ENCODE measurements around the gene ODAD4. TPM values are rescaled to one million over a fixed set of nuclear protein-coding genes. Genes with fewer than 3 reads are reported as not detected.

The ODAD4 gene, protein sequence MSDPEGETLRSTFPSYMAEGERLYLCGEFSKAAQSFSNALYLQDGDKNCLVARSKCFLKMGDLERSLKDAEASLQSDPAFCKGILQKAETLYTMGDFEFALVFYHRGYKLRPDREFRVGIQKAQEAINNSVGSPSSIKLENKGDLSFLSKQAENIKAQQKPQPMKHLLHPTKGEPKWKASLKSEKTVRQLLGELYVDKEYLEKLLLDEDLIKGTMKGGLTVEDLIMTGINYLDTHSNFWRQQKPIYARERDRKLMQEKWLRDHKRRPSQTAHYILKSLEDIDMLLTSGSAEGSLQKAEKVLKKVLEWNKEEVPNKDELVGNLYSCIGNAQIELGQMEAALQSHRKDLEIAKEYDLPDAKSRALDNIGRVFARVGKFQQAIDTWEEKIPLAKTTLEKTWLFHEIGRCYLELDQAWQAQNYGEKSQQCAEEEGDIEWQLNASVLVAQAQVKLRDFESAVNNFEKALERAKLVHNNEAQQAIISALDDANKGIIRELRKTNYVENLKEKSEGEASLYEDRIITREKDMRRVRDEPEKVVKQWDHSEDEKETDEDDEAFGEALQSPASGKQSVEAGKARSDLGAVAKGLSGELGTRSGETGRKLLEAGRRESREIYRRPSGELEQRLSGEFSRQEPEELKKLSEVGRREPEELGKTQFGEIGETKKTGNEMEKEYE
- under 1 TPM; 0.63 to 0.93 TPM for total RNA-seq

DNA sequence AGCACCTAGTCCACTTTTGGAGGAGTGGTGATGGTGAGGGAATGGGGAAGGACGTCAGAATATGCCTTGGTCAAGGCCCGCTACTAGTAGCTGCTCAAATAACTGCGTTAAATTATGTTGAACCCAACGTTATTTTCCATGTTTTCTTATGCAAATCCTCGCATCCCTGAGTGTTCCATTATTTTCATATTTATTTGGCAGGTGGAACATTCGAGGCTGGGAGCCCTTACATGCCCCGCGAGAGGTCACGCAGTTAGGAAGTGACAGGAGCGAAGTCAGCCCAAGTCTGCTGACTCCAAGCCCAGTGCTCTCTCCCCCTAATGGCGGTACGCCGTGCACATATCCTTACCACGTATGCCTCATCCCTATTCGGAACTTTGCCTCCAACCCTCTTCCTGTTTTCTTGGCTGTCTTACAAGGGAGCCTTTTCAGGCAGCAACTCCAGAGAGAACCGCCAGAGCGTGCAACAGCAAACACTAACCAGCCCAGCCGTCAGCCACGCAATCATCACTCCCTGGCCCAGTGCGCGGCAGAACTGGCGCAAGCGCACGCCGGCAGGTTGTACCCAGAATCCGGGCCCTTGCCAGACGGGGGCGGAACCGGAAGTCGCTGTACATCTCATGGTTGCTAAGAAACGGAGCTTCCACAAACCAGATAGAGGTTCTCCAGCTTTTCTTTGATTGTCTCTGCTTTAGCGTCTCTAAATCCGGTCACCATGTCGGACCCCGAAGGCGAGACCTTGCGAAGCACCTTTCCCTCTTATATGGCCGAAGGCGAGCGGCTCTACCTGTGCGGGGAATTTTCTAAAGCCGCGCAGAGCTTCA lies at the start of gene ODAD4:
ODAD4 (plus strand) TSS at position 609 of the 824 bp plus-strand sequence; CDS start at position 716, 107 bp downstream.
- ATAC-seq (replicated peaks) = peak; percentile 98
- H3K4me1 Mint-ChIP-seq = peaks cover 7% of the 10 kb centered on the region
- peak within 1 kb of the TSS; percentile 87 for H3K4me3 Mint-ChIP-seq
- H3K27me3 Mint-ChIP-seq = no peaks in the 10 kb centered on the region
- H3K27ac Mint-ChIP-seq = peak within 1 kb of the TSS; percentile 91
- no peaks in the 10 kb centered on the region for H3K9me3 Mint-ChIP-seq
- peaks cover 6% of the 10 kb centered on the region for H3K36me3 Mint-ChIP-seq (ENCODE audit: low read depth)

DNA sequence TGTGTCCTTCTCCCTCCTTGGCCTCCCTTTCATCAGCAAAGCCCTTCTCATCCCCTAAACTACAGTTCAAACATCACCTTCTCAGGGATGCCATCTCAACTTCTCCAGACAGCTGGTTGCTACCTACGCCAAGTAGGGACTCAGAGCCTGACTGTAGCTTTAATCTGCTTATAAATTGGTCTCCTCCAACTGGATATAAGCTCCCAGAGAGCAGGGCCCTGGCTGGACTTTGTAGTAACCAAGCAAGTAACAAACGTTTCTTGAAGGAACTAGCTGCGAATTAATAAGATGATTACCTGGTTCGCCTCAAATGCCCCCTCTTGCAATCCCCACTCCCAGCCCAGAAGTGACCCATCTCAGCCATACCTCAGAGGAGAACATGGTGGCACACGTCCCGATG lies 47.7 kb upstream of the ODAD4 start:
- H3K27ac Mint-ChIP-seq = peak overlapping the region; percentile 35
- no peak overlapping the region for H3K4me3 Mint-ChIP-seq
- H3K36me3 Mint-ChIP-seq (ENCODE audit: low read depth) = peaks cover 98% of the 10 kb centered on the region
- no peaks in the 10 kb centered on the region for H3K4me1 Mint-ChIP-seq
- no peak for ATAC-seq (replicated peaks)
- no peaks in the 10 kb centered on the region for H3K27me3 Mint-ChIP-seq
- H3K9me3 Mint-ChIP-seq = no peaks in the 10 kb centered on the region

DNA sequence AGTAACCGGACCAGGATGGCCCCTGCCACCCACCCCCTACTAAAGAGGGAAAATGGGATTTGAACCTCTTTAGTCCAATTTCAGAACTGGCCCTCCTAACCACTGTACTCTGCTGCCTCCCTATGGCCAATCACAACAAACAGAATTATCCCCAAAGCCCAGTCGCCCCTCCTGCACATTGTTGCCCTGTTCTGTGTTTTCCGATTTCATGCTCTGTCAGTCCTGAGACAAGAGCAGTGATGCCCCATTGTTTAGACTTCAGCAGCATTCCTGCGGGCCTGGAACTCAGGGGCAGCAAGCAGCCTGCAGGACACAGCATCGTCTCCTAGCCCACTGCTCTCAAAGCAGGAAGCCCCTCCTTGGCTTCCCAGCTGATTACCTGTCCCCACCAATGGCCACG lies 44.7 kb upstream of the ODAD4 start:
- H3K36me3 Mint-ChIP-seq (ENCODE audit: low read depth) = peaks cover 93% of the 10 kb centered on the region

DNA sequence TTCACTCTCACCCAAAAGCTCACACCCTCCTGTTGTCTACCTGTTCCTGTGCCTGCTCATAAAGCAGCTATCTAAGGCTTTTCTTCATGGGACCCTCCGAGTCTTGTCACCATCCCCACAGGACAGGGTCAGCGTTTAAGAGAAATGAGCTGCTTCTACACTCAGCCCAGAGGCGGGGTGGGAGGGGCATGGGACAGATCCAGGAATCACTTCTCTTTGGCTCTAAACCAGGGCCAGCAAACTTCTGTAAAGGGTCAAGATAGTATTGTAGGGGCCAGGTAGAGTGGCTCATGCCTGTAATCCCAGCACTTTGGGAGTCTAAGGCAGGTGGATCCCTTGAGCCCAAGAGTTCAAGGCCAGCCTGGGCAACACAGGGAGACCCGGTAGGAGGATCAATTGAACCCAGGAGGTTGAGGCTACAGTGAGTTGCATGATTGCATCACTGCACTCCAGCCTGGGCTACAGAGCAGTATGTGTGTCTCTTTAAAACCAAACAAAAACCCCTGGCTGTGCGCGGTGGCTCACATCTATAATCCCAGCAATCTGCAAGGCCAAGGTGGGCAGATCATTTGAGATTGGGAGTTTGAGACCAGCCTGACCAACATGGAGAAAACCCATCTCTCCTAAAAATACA lies 42.0 kb upstream of the ODAD4 start:
- Mint-ChIP-seq H3K27me3 (no peaks in the 10 kb centered on the region), H3K4me3 (no peak overlapping the region), H3K4me1 (no peaks in the 10 kb centered on the region), H3K36me3 (ENCODE audit: low read depth) (peaks cover 91% of the 10 kb centered on the region), H3K9me3 (no peaks in the 10 kb centered on the region), H3K27ac (no peak overlapping the region)
- no peak for ATAC-seq (replicated peaks)

More for the DNA sequence above, 44.7 kb upstream of the ODAD4 start:
- no peaks in the 10 kb centered on the region for H3K27me3 Mint-ChIP-seq
- no peak overlapping the region for H3K4me3 Mint-ChIP-seq
- ATAC-seq (replicated peaks) = no peak
- H3K4me1 Mint-ChIP-seq = no peaks in the 10 kb centered on the region
- no peaks in the 10 kb centered on the region for H3K9me3 Mint-ChIP-seq
- H3K27ac Mint-ChIP-seq = peak overlapping the region; percentile 39

DNA sequence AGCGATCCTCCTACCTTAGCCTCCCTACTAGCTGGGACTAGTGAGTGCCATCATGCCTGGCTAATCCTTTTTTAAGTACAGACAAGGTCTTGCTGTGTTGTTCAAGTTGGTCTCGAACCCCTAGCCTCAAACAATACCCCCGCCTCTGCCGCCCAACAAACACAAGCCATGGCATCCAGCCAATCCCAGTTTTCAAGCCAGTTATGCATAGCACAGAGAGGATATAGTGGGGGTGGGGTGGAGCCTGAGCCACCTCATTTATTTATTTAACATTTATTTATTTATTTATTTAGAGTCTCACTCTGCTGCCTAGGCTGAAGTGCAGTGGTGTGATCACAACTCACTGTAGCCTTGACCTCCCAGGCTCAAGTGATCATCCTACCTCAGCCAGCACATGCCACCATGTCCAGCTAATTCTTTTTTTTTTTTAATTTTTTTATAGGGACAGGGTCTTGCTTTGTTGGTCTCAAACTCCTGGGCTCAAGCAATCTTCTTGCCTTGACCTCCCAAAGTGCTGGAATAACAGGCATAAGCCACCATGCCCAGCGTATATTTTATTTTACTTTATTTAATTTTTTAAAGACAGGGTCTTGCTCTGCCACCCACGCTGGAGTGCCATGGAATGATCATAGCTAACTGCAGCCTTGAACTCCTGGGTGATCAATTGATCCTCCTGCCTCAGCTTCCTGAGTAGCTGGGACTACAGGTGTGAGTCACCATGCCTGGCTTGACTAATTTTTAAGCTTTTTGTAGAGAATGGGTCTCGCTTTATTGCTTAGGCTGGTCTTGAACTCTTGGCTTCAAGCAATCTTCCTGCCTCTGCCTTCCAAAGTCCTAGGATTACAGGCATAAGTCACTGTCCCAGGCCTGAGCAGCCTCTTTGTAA lies 39.0 kb upstream of the ODAD4 start:
- no peak for ATAC-seq (replicated peaks)
- H3K4me3 Mint-ChIP-seq = no peak overlapping the region
- no peaks in the 10 kb centered on the region for H3K27me3 Mint-ChIP-seq
- H3K27ac Mint-ChIP-seq = no peak overlapping the region
- H3K4me1 Mint-ChIP-seq = no peaks in the 10 kb centered on the region
- H3K9me3 Mint-ChIP-seq = no peaks in the 10 kb centered on the region
- peaks cover 91% of the 10 kb centered on the region for H3K36me3 Mint-ChIP-seq (ENCODE audit: low read depth)

DNA sequence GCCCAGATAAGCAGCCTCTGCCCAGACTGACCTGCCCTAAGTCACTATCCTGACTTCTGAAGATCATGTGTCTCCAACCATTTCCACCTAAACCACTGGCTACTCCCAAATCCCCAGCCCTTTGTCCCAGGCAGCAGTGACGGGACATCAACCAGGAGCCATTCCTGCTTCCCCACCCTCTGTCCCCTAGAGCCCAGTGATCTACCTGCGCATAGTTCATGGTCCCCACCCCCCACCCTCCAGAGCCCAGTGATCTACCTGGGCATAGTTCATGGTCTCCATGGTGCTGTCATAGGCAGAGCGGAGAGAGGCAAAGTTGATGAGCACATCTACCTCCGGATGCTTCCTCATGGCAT lies 38.4 kb upstream of the ODAD4 start:
- Mint-ChIP-seq H3K9me3 (no peaks in the 10 kb centered on the region), H3K4me1 (no peaks in the 10 kb centered on the region), H3K4me3 (no peak overlapping the region), H3K27me3 (no peaks in the 10 kb centered on the region), H3K27ac (no peak overlapping the region), H3K36me3 (ENCODE audit: low read depth) (peaks cover 94% of the 10 kb centered on the region)
- ATAC-seq (replicated peaks) = no peak

DNA sequence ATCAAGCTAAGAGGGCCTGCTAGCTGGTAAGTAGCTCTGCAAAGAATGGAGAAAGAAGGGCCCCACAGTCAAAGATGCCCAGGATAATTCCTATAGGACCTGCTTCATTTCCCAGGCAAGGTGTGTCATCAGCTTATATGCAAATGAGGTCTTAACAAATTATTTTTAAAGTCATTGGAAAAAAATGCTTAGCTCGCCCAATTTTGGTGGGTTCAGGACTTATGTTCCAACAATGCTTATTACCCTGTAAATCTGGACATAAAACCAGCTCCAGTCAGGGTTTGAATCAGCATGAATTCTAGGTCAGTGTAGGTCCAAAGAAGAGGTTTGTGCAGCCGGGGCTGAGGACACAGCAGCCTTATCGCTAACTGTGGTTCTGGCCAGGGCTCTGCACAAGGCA lies 37.0 kb upstream of the ODAD4 start:
- H3K9me3 Mint-ChIP-seq = no peaks in the 10 kb centered on the region
- no peak overlapping the region for H3K27ac Mint-ChIP-seq
- H3K4me1 Mint-ChIP-seq = no peaks in the 10 kb centered on the region
- H3K36me3 Mint-ChIP-seq (ENCODE audit: low read depth) = peaks cover 94% of the 10 kb centered on the region
- H3K27me3 Mint-ChIP-seq = no peaks in the 10 kb centered on the region
- ATAC-seq (replicated peaks) = no peak
- H3K4me3 Mint-ChIP-seq = no peak overlapping the region

DNA sequence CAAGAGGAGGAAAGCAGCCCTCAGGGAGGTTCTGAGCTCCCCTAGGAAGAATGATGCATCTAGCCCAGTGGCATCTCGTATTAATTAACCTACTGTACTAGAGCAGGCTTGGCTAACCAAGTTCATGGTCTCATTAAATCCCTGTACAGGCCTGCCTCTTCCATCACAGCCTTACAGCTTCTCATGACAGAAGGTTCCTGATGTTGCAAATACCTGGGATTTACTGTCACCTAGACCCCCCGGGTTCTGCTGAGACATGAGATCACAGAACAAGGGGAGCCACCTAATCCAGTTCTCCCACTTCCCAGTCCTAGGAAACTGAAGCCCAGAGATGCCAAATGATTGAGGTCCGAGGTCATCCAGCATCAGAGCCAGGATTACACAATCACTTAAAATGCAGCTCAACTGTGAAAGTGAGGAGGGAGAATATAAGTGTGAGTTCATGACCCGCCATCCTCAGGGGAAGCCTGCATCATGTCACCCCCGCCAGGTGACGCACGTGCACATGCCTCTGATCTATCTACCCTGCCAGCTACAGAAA lies 35.6 kb upstream of the ODAD4 start:
- no peak for ATAC-seq (replicated peaks)
- H3K4me1 Mint-ChIP-seq = no peaks in the 10 kb centered on the region
- H3K36me3 Mint-ChIP-seq (ENCODE audit: low read depth) = peaks cover 94% of the 10 kb centered on the region
- no peak overlapping the region for H3K4me3 Mint-ChIP-seq
- H3K9me3 Mint-ChIP-seq = no peaks in the 10 kb centered on the region
- no peaks in the 10 kb centered on the region for H3K27me3 Mint-ChIP-seq
- no peak overlapping the region for H3K27ac Mint-ChIP-seq

DNA sequence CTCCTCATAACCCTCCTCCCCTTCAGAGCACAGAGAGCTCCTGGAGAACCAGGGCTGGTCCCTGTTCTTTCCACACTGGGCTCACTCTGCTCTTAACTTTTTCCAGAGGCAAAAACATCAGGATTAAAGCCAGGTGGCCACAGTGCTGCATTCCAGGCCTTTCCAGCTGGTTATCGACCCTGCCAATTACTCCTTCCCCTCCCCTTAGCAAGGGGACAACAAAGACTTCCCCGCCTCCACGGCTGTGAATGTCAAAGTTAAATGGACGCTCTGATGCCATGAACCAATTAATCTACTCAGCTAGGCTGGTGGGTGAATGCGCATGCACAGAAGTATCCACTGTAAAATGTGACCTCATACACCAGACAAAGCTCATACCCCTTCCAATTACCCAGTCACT lies 34.8 kb upstream of the ODAD4 start:
- ATAC-seq (replicated peaks) = no peak
- Mint-ChIP-seq H3K27ac (peak overlapping the region; percentile 29), H3K27me3 (no peaks in the 10 kb centered on the region), H3K4me1 (no peaks in the 10 kb centered on the region), H3K4me3 (no peak overlapping the region), H3K9me3 (no peaks in the 10 kb centered on the region), H3K36me3 (ENCODE audit: low read depth) (peaks cover 97% of the 10 kb centered on the region)

DNA sequence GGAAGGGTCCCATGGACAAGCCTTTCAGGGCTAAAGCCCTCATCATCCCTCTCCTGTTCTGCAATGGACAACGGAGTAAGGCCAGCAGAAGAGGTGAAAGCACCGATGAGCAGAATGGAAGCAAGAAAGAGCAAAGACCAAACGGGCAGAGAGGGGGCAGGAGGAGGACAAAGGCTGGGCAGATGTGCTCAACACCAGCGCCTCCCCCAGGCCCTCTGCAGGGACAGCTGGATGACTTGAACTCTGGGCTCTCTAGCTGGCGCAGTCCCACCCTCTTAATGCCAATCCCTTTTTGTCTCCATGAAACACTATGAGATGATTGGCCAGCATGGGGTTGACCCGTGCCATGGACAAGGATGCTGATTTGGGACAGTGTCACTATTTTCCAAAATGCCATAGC lies 33.7 kb upstream of the ODAD4 start:
- Mint-ChIP-seq H3K4me1 (no peaks in the 10 kb centered on the region), H3K27ac (no peak overlapping the region), H3K4me3 (no peak overlapping the region), H3K9me3 (no peaks in the 10 kb centered on the region), H3K27me3 (no peaks in the 10 kb centered on the region), H3K36me3 (ENCODE audit: low read depth) (peaks cover 100% of the 10 kb centered on the region)
- ATAC-seq (replicated peaks) = no peak

DNA sequence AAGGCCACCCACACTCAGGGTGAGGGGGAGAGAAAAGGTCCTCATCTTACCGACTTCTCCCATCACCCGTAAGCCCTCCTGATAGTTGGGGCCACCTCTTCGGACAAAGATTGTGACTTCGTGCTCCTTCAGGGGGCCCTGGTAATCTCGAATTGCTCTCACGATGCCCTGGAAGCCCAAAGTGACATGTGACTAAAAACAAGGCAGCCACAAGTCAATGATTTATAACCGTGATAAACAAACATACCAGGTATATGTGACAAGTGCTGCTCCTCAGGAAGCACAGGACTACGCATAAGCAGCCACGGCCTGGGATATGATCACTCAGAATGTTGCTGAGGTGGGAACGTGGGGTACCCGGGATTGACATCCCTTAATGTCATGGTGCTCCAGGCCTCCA lies 28.8 kb upstream of the ODAD4 start:
- no peak overlapping the region for H3K4me3 Mint-ChIP-seq
- H3K36me3 Mint-ChIP-seq (ENCODE audit: low read depth) = peaks cover 97% of the 10 kb centered on the region
- H3K27me3 Mint-ChIP-seq = no peaks in the 10 kb centered on the region
- H3K4me1 Mint-ChIP-seq = no peaks in the 10 kb centered on the region
- ATAC-seq (replicated peaks) = no peak
- no peaks in the 10 kb centered on the region for H3K9me3 Mint-ChIP-seq
- H3K27ac Mint-ChIP-seq = no peak overlapping the region

DNA sequence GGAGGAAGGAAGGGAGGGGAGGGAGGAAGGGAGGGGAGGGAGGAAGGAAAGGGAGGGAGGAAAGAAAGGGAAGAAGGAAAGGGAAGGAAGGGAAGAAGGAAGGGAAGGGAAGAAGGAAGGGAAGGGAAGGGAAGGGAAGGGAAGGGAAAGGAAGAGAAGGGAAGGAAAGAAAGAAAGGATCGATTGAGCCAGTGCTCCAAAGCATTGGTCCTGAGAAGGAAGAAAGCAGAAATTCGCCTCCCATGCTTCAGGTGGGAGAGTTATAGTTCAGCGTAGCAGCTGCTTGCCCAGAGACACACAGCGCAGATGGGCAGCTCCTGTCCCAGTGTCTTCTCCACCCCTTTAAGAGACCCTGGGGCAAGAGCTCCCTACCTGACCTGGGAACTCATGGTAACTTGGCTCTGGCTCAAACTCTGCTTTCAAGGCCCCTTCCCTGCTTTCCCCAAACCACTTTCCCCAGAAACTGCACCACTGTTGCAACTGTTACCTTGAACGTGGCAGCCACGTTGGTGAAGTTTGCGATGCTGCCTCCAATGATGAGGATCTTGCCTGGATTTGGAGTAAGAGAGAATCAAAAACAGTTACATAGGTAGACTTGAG lies 26.1 kb upstream of the ODAD4 start:
- Mint-ChIP-seq H3K36me3 (ENCODE audit: low read depth) (peaks cover 92% of the 10 kb centered on the region), H3K4me1 (no peaks in the 10 kb centered on the region), H3K4me3 (no peak overlapping the region), H3K27me3 (no peaks in the 10 kb centered on the region), H3K9me3 (no peaks in the 10 kb centered on the region), H3K27ac (no peak overlapping the region)
- ATAC-seq (replicated peaks) = no peak

DNA sequence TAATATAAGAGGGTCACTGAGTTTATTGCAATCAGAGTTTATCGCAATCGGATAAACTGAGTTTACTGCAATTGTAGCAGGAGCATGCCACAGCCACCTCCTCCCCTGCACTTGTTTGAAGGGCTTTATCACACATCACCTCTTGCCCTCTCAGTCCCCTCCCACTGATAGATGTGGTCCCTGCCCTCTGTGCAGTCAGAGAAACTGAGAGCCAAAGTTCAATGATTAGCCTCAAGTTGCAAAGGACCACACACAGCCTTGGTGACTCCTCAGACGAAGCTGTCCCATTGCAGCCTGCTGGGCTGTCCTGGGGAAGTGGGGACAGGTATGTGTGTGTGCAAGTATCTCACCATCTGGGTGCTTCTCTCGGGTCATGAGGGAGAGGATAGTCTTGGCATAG lies 25.2 kb upstream of the ODAD4 start:
- H3K9me3 Mint-ChIP-seq = no peaks in the 10 kb centered on the region
- no peak overlapping the region for H3K27ac Mint-ChIP-seq
- peaks cover 92% of the 10 kb centered on the region for H3K36me3 Mint-ChIP-seq (ENCODE audit: low read depth)
- ATAC-seq (replicated peaks) = no peak
- no peaks in the 10 kb centered on the region for H3K4me1 Mint-ChIP-seq
- H3K27me3 Mint-ChIP-seq = no peaks in the 10 kb centered on the region
- no peak overlapping the region for H3K4me3 Mint-ChIP-seq
